HepG2 (cell line): Measurements from ENCODE around the gene CCL22. TPM values are rescaled to one million over a fixed set of nuclear protein-coding genes. Genes with fewer than 3 reads are reported as not detected.

ENCODE experiments used
- ATAC-seq: fragments of 200-7000 bp; cut with Tn5 transposase; 3 replicates; pipeline ENCODE4 v1.9.1; 2020; ENCODE audit warnings: mild to moderate bottlenecking, moderate library complexity
- BruUV-seq: library from RNA; stranded (reverse); fragments of 400-500 nt; replicated peaks from 2 replicates; lab custom pipeline; 2021; lab: Mats Ljungman, UMichigan
- CTCF ChIA-PET: fragments of 300-600 bp; formaldehyde crosslinking; extraction: SDS; loops from one replicate; lab custom pipeline; 2021; ENCODE audit warnings: low total read pairs, inconsistent platforms, low intra/inter-chr PET ratio; lab: Yijun Ruan, JAX
- POLR2A ChIA-PET: fragments of 350-600 bp; sonication (Branson Sonifier 250); formaldehyde crosslinking; loops from one replicate; lab custom pipeline; 2020; ENCODE audit warnings: antibody characterized with exemption, inconsistent platforms; lab: Yijun Ruan, JAX
- DNase-seq: peaks from one replicate; pipeline ENCODE4 v3.0.0-alpha.2; 2015; ENCODE audit warnings: low spot score
- FAIRE-seq: peaks from 3 replicates; lab custom pipeline; 2011; peaks lifted over from hg19 to GRCh38; lab: Jason Lieb, UNC
- H2AFZ ChIP-seq: one replicate; pipeline ENCODE4 v1.6.1; 2011; ENCODE audit warnings: low read length, inconsistent platforms
- H3K27ac ChIP-seq: fragments of 300-600 bp; 3 replicates; pipeline ENCODE4 v1.8.0; 2011; ENCODE audit warnings: mixed run types, mild to moderate bottlenecking, mixed read lengths, low read length, inconsistent platforms; ENCODE audit not compliant: insufficient read depth; ENCODE audit errors: extremely low read length
- H3K27me3 ChIP-seq, 2 experiments: fragments of 200-600 bp in 1 of 2; 2 replicates in 1 of 2; 3 replicates in 1 of 2; pipeline versions ENCODE4 v1.6.0 to v1.8.0; 2011; ENCODE audit warnings: low read length in 2 of 2, mild to moderate bottlenecking in 2 of 2, moderate library complexity in 2 of 2, inconsistent platforms in 1 of 2; ENCODE audit not compliant: insufficient read depth in 2 of 2, control insufficient read depth in 1 of 2
- H3K36me3 ChIP-seq, 2 experiments: fragments of 200-600 bp in 1 of 2; replicated peaks in 1 of 2; 2 replicates in 1 of 2; 3 replicates in 1 of 2; pipeline versions ENCODE4 v1.5.1 to v1.8.0; 2011; ENCODE audit warnings: low read length in 2 of 2, inconsistent platforms in 1 of 2; ENCODE audit not compliant: insufficient read depth in 2 of 2, control insufficient read depth in 1 of 2
- H3K4me1 ChIP-seq: 2 replicates; pipeline ENCODE4 v1.5.1; 2012; ENCODE audit warnings: low read length, inconsistent platforms; ENCODE audit not compliant: insufficient read depth
- H3K4me2 ChIP-seq: 2 replicates; pipeline ENCODE4 v1.6.0; 2011; ENCODE audit warnings: low read depth, low read length, inconsistent platforms
- H3K4me3 ChIP-seq, 3 experiments: fragments of 200-600 bp in 1 of 3; sonication (generic), shearing (Covaris generic) in 1 of 3; replicated peaks in 1 of 3; 2 replicates each; pipeline ENCODE4 v1.5.1; 2011 to 2016; ENCODE audit warnings: low read length in 3 of 3, inconsistent platforms in 2 of 3, low read depth in 2 of 3, mild to moderate bottlenecking in 2 of 3, control low read depth in 1 of 3, mixed read lengths in 1 of 3; ENCODE audit not compliant: insufficient read depth in 1 of 3
- H3K79me2 ChIP-seq: one replicate; pipeline ENCODE4 v1.6.1; 2011; ENCODE audit warnings: low read length, inconsistent platforms; ENCODE audit not compliant: insufficient read depth
- H3K9ac ChIP-seq: 2 replicates; pipeline ENCODE4 v1.6.0; 2011; ENCODE audit warnings: mild to moderate bottlenecking, low read depth, low read length, inconsistent platforms; ENCODE audit not compliant: insufficient read depth
- H3K9me3 ChIP-seq: 2 replicates; pipeline ENCODE4 v1.5.1; 2012; ENCODE audit warnings: mild to moderate bottlenecking, low read length
- H4K20me1 ChIP-seq: 2 replicates; pipeline ENCODE4 v1.6.0; 2011; ENCODE audit warnings: inconsistent platforms, mild to moderate bottlenecking, low read length, moderate library complexity; ENCODE audit not compliant: insufficient read depth
- FOXM1 ChIP-seq: sonication (generic); formaldehyde crosslinking; IDR thresholded peaks from 2 replicates; pipeline ENCODE4 v1.5.0; 2020; ENCODE audit warnings: missing genetic modification reagents
- PLRG1 ChIP-seq: fragments of 450-650 bp; conservative IDR thresholded peaks from 2 replicates; pipeline ENCODE4 v1.6.1; 2016
- SUZ12 ChIP-seq: fragments of 150-350 bp; IDR thresholded peaks from 2 replicates; pipeline ENCODE4 v1.6.1; 2014; ENCODE audit warnings: low read depth, low read length
- TCF12 ChIP-seq, 2 experiments: fragments of 450-650 bp in 1 of 2; sonication (generic) in 1 of 2; formaldehyde crosslinking in 1 of 2; IDR thresholded peaks; 2 replicates each; pipeline versions ENCODE4 v1.6.1 to v1.8.0; 2017 to 2022; ENCODE audit warnings: antibody characterized with exemption in 1 of 2, mild to moderate bottlenecking in 1 of 2, missing genetic modification reagents in 1 of 2, moderate library complexity in 1 of 2
- TFE3 ChIP-seq: IDR thresholded peaks from 2 replicates; pipeline ENCODE4 v1.6.1; 2016
- WIZ ChIP-seq: sonication (generic); formaldehyde crosslinking; IDR thresholded peaks from 2 replicates; pipeline ENCODE4 v1.5.1; 2020; ENCODE audit warnings: mild to moderate bottlenecking, missing genetic modification reagents
- ZBTB21 ChIP-seq: sonication (generic); formaldehyde crosslinking; IDR thresholded peaks from 2 replicates; pipeline ENCODE4 v1.4.0; 2020; ENCODE audit warnings: missing genetic modification reagents
- WGBS: methylation state at CpG from one replicate; pipeline ENCODE4 v1.1.6; 2017; ENCODE audit warnings: low lambda C conversion rate; 5-methylcytosine and 5-hydroxymethylcytosine counted together
- in situ Hi-C: cut with HindIII; loops from 2 replicates; pipeline ENCODE4 v1.10.0; 2017; ENCODE audit warnings: low pct_unique_long_range_greater_than_20kb; ENCODE audit not compliant: extremely low pct_ligation_motif_present
- intact Hi-C: fragments of 100-400 bp; cut with micrococcal nuclease; formaldehyde crosslinking; loops from one replicate; pipeline ENCODE4 v1.10.0; 2022; ENCODE audit not compliant: unreplicated experiment
- polyA plus RNA-seq, 8 experiments: library from polyadenylated mRNA; depleted of rRNA in 3 of 8; stranded (reverse) in 7 of 8; unstranded in 1 of 8; fragments of >200 nt; fragmentation: Illumina TruSeq in 4 of 8; extraction: Trizol in 4 of 8; gene quantifications; 2 replicates each; pipeline versions ENCODE4 v1.2.1 to v1.2.3, GENCODE V29; 2011 to 2016; ENCODE audit warnings: low read depth in 4 of 8, missing spikeins in 1 of 8, mixed read lengths in 1 of 8; ENCODE audit not compliant: insufficient read depth in 1 of 8
- total RNA-seq, 5 experiments: library from RNA; depleted of rRNA; stranded (reverse); fragments of >200 nt; fragmentation: Illumina TruSeq; extraction: Trizol; gene quantifications; 2 replicates each; pipeline ENCODE4 v1.2.3, GENCODE V29; 2016; ENCODE audit warnings: low read depth in 1 of 5
- TF ChIP-seq, protein P1 (sequence below): sonication (generic); formaldehyde crosslinking; IDR thresholded peaks from 2 replicates; pipeline ENCODE4 v1.8.0; 2022; ENCODE audit warnings: missing genetic modification reagents, mild to moderate bottlenecking, moderate library complexity, borderline replicate concordance
- TF ChIP-seq, protein P2 (sequence below): sonication (generic); formaldehyde crosslinking; IDR thresholded peaks from 2 replicates; pipeline ENCODE4 v1.4.0; 2020; ENCODE audit warnings: missing genetic modification reagents

Gene CCL22
- total and polyA plus RNA-seq, 2 of the 13 experiments (the other 11 are each of a cell fraction or from before 2014, with no cell fraction given) = not detected

- TF ChIP-seq, protein P1, sequence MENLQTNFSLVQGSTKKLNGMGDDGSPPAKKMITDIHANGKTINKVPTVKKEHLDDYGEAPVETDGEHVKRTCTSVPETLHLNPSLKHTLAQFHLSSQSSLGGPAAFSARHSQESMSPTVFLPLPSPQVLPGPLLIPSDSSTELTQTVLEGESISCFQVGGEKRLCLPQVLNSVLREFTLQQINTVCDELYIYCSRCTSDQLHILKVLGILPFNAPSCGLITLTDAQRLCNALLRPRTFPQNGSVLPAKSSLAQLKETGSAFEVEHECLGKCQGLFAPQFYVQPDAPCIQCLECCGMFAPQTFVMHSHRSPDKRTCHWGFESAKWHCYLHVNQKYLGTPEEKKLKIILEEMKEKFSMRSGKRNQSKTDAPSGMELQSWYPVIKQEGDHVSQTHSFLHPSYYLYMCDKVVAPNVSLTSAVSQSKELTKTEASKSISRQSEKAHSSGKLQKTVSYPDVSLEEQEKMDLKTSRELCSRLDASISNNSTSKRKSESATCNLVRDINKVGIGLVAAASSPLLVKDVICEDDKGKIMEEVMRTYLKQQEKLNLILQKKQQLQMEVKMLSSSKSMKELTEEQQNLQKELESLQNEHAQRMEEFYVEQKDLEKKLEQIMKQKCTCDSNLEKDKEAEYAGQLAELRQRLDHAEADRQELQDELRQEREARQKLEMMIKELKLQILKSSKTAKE (CRISPR knock-in tag) = no peak
Measured at GRCh38 chr16:57345021-57345420, 13.6 kb upstream of the CCL22 start (continued).

GRCh38 chr16:57345666-57346204 lies 12.8 kb upstream of the CCL22 start:
- TF ChIP-seq ZBTB21 (CRISPR knock-in tag) (no peak), FOXM1 (no peak), TCF12 (IDR thresholded peaks at IDR 0.05) (no peak), TCF12 (CRISPR knock-in tag; IDR thresholded peaks at IDR 0.05) (no peak), PLRG1 (no peak), SUZ12 (no peak), WIZ (no peak), TFE3 (CRISPR knock-in tag) (no peak)
- TF ChIP-seq, protein P2, sequence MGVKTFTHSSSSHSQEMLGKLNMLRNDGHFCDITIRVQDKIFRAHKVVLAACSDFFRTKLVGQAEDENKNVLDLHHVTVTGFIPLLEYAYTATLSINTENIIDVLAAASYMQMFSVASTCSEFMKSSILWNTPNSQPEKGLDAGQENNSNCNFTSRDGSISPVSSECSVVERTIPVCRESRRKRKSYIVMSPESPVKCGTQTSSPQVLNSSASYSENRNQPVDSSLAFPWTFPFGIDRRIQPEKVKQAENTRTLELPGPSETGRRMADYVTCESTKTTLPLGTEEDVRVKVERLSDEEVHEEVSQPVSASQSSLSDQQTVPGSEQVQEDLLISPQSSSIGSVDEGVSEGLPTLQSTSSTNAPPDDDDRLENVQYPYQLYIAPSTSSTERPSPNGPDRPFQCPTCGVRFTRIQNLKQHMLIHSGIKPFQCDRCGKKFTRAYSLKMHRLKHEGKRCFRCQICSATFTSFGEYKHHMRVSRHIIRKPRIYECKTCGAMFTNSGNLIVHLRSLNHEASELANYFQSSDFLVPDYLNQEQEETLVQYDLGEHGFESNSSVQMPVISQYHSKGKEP (CRISPR knock-in tag) = no peak
- TF ChIP-seq, all 625 proteins: peak for 0
- CTCF ChIA-PET = no interaction called here

More at GRCh38 chr16:57345666-57346204, 12.8 kb upstream of the CCL22 start:
- H3K9ac ChIP-seq = no peak overlapping the region
- H2AFZ ChIP-seq = no peak overlapping the region
- H3K4me1 ChIP-seq = peaks cover 43% of the 10 kb centered on the region
- POLR2A ChIA-PET = interaction anchor here (1.5 kb wide), 1 partner anchor 26 kb away, joined by 3 read pairs; the partner anchor contains the start of gene CX3CL1
- no peak overlapping the region for H3K4me3 ChIP-seq
- H3K36me3 ChIP-seq = no peaks in the 10 kb centered on the region
- no peaks in the 10 kb centered on the region for H4K20me1 ChIP-seq
- no peak for FAIRE-seq
- H3K79me2 ChIP-seq = no peaks in the 10 kb centered on the region
- peaks cover 2 to 18% of the 10 kb centered on the region in 2 experiments; a peak in 3 of 5 replicates for H3K27me3 ChIP-seq
- no TSS peak for BruUV-seq
- H3K9me3 ChIP-seq = no peaks in the 10 kb centered on the region
- no peak for DNase-seq
- 59% methylated on average over 3 of the region's 3 CpGs for WGBS
- H3K4me2 ChIP-seq = no peak overlapping the region
- in situ Hi-C loops (no loop called here), intact Hi-C loops (no loop called here)
- H3K27ac ChIP-seq = no peak overlapping the region
- no peak for ATAC-seq
